DMS153 (cell line): ENCODE data around the gene HNRNPA0.

Experiments used
- DNase-seq: peaks from one replicate; lab custom pipeline; 2025; lab: John Stamatoyannopoulos, UW

HNRNPA0 gene

GRCh38 chr5:137727623-137728022, 26.5 kb downstream of the HNRNPA0 start:
- DNase-seq, result no peak

DNA sequence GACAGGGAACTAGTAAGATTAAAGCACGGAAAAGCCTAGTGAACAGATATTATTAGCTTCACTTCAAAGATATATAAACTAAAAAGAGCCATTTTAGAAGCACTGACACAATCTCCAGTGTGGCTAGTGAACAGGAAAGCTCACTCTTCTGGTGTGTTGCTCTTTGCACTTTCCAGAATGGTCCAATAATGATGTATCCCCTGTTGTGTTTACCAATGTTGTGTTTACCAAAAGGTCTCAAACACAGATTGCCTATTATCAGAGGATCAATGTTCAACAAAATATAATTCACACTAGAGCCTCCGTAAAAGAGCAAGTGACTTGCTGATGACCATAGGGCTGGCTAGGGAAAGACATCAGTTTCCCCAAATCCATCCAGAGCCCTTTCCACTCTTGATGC, 29.9 kb downstream of the HNRNPA0 start:
- DNase-seq, result no peak

DNA sequence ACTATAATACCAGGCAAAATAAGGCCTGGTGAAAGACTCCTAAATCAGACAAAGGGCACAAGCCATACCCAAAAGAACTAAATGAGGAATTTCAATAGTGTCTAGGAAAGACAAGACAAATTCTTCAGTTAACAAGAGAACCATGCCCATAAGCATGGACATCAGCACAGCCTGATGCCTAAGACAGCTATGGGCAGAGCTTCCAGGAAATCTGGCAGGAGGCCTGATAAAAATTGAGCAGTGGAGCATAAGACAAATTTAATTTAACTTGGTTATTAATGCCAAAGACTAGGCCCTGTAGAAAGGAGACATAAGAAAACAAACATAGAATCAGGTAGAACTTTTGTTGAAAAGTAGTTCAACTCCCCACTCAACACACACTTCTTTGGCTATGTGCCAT, 35.6 kb downstream of the HNRNPA0 start:
- no peak for DNase-seq

- no peak for DNase-seq
Observed at GRCh38 chr5:137716337-137716736, 37.8 kb downstream of the HNRNPA0 start.

DNA sequence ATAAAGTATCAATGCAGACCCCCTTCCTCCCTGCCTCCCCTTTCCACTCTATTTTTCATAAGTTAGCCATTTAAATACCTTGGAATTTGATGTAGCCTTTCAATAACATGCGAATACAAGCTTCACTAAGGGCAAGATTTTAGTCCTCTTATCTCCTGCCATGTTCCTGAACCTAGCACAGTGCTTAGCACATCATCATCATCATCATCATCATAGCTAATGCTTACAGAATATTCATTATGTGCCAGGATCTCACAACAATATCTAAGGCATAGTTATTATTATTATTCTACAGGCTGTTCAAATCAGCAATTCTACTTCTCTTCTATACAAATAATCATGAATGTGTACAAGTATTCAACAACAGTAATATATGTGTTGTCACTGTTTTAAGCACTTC, 38.7 kb downstream of the HNRNPA0 start:
- no peak for DNase-seq

GRCh38 chr5:137714946-137715345, 39.2 kb downstream of the HNRNPA0 start:
- DNase-seq, result no peak

- DNase-seq, result no peak
Observed at GRCh38 chr5:137714494-137714893, 39.7 kb downstream of the HNRNPA0 start.

- DNase-seq, result no peak
Observed at GRCh38 chr5:137712139-137712667, 42.0 kb downstream of the HNRNPA0 start.

GRCh38 chr5:137710086-137710485, 44.1 kb downstream of the HNRNPA0 start:
- DNase-seq, result no peak

- DNase-seq, result no peak
Observed at GRCh38 chr5:137708796-137709559, 45.2 kb downstream of the HNRNPA0 start.

DNA sequence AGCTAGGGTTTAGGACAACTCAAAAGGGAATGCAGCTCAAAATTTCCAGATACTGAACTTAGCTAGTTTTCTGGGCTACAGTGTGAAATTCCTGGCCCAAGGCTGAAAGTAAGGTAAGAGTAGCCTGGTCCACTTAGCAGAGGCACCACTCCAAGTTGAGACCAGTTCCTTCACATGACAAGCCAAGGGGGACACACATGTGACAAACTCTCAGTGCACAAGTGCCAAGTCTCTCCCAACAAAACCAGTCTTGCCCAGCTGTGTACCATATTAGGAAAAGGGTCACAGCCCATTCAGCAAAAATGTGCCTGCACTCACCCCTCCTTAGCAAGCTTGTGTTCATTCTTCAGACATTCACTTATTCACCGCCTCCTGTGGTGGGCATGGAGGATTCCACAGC, 46.1 kb downstream of the HNRNPA0 start:
- DNase-seq, result no peak

GRCh38 chr5:137706841-137707240, 47.3 kb downstream of the HNRNPA0 start:
- no peak for DNase-seq

GRCh38 chr5:137705106-137705505, 49.1 kb downstream of the HNRNPA0 start:
- no peak for DNase-seq

DNA sequence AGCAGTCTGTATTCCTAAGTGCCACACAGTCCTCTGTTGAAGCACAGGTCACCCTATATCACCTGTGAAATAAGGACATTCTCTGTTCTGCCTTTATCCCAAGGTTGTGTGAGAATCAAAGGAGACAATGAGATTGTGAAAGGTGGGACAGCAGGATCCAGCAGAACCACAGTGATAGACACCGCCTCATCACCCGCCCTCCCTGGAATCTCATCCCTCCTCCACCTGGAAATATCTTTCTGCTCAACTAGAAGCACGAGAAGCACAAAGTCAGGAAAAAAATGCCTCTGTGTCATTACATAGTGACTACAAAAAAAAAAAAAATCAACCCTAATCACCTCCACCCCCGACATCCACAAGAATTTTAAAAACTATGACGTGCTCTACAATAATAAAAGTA, 50.6 kb downstream of the HNRNPA0 start:
- DNase-seq, result no peak

DNA sequence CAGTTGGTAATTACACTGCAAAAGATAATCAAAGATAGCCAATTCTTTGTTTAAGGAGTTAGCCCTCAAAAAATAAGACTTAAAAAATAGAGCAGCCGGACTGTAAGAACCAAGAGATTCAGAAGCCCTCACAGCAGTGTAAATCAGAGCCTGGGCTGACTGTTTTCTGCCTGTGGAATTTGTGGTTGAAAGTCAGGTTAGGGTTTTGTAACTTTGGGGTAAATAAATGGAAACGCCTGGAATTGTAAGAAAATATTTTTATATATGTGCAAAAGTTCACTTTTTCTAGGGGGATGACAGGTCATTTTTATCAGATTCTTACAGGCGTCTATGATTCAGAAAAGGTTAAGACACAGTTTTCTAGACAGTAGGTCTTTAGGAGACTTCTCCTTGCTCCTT, 53.9 kb downstream of the HNRNPA0 start:
- DNase-seq, result no peak

DNA sequence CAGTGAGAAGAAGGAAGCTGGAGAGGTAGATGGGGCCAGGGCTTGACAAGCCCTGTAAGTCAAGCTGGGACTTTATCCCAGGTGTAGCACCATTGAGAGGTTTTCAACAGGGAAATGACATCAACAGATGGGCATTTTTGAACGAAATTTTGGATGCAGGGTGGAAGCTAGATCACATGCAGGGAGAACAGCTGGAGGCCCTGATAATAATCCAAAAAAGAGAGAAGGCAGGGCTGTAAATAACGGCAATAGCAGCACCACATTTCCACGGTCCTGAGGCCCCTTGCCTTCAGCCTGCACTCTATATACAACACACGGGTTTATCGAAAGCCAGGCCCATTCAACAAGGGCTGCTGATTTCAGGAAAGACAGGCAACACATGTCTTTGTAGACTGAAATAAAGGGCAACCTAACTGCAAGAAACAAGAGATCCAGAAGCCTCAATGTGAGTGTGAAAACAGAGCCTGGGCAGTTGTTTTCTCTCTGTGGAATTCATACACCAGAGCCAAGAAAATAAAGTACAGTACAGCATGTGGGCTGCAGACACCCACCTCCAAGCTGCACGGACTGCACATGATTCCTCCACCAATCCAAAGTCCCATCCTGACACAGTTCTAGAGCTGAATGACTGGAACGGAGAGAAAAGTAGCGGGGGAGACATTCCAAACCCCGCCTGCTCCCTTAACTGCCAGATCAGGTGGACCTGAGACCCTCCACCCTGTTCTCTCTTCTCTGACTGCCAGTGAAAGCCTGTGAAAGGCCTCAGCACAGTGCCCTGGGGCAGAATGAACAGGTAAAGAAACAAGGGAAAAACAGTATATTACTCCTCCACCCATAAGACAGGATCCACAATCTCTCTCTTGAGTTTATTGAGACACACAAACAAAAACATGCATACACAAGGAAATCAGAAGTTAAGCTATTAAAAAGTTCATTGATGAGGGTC, 54.6 kb downstream of the HNRNPA0 start:
- no peak for DNase-seq

- no peak for DNase-seq
Observed at GRCh38 chr5:137696481-137696880, 57.7 kb downstream of the HNRNPA0 start.

GRCh38 chr5:137695651-137696428, 58.3 kb downstream of the HNRNPA0 start:
- DNase-seq, result no peak
